CD14-positive monocyte (primary cell): ENCODE measurements around the gene DEAF1. TPM values are rescaled to one million over a fixed set of nuclear protein-coding genes. Genes with fewer than 3 reads are reported as not detected.
A peak's percentile ranks its signal among the peaks of the same experiment; 100 is the strongest.

ENCODE experiments used
- DNase-seq, 3 donors: peaks; one replicate each; pipeline ENCODE4 v3.0.0-alpha.2; 2011 to 2022
- H2AFZ ChIP-seq: 2 replicates; pipeline ENCODE4 v1.6.0; 2012; ENCODE audit warnings: mild to moderate bottlenecking, low read depth, low read length, inconsistent platforms; ENCODE audit not compliant: insufficient read depth, poor library complexity, severe bottlenecking
- H3K27ac ChIP-seq, 2 donors: 1 replicate in 1 of 2; 2 replicates in 1 of 2; pipeline ENCODE4 v1.5.1; 2012 to 2013; ENCODE audit warnings: low read length in 2 of 2, control low read depth in 1 of 2, inconsistent platforms in 1 of 2, low read depth in 1 of 2, mild to moderate bottlenecking in 1 of 2
- H3K27me3 ChIP-seq, 2 donors: one replicate each; pipeline versions ENCODE4 v1.6.0 to v1.6.1; 2011 to 2013; ENCODE audit warnings: low read length in 2 of 2; ENCODE audit not compliant: control insufficient read depth in 2 of 2, insufficient read depth in 2 of 2
- H3K36me3 ChIP-seq, 2 donors: replicated peaks in 1 of 2; 1 replicate in 1 of 2; 2 replicates in 1 of 2; pipeline versions ENCODE4 v1.5.1 to v1.6.1; 2012 to 2013; ENCODE audit warnings: low read length in 2 of 2, control low read depth in 1 of 2, inconsistent platforms in 1 of 2, mild to moderate bottlenecking in 1 of 2; ENCODE audit not compliant: insufficient read depth in 2 of 2, control insufficient read depth in 1 of 2
- H3K4me1 ChIP-seq, 2 donors: 1 replicate in 1 of 2; 2 replicates in 1 of 2; pipeline versions ENCODE4 v1.5.1 to v1.6.1; 2012 to 2013; ENCODE audit warnings: low read length in 2 of 2, control low read depth in 1 of 2, inconsistent platforms in 1 of 2, mild to moderate bottlenecking in 1 of 2, moderate library complexity in 1 of 2; ENCODE audit not compliant: insufficient read depth in 2 of 2, control insufficient read depth in 1 of 2
- H3K4me2 ChIP-seq: replicated peaks from 2 replicates; pipeline ENCODE3; 2012; ENCODE audit warnings: low read length, moderate library complexity, mild to moderate bottlenecking; ENCODE audit not compliant: poor library complexity, severe bottlenecking; ENCODE audit errors: extremely low read depth
- H3K4me3 ChIP-seq, 3 experiments: fragments of 200-600 bp in 1 of 3; sonication (generic) in 1 of 3; replicated peaks in 1 of 3; 1 replicate in 2 of 3; 2 replicates in 1 of 3; pipeline ENCODE4 v1.5.1; 2011 to 2013; ENCODE audit warnings: low read length in 3 of 3, mild to moderate bottlenecking in 3 of 3, control low read depth in 2 of 3, low read depth in 2 of 3, inconsistent platforms in 1 of 3, moderate library complexity in 1 of 3
- H3K79me2 ChIP-seq: 2 replicates; pipeline ENCODE4 v1.6.0; 2012; ENCODE audit warnings: mild to moderate bottlenecking, control low read depth, inconsistent platforms, low read length, moderate library complexity; ENCODE audit not compliant: insufficient read depth
- H3K9ac ChIP-seq: 2 replicates; pipeline ENCODE4 v1.6.0; 2017; ENCODE audit warnings: low read length, mild to moderate bottlenecking; ENCODE audit not compliant: insufficient read depth, poor library complexity, severe bottlenecking
- H3K9me3 ChIP-seq, 2 donors: replicated peaks in 1 of 2; 1 replicate in 1 of 2; 2 replicates in 1 of 2; pipeline versions ENCODE4 v1.5.1 to v1.6.1; 2012 to 2013; ENCODE audit warnings: low read length in 2 of 2, control low read depth in 1 of 2; ENCODE audit not compliant: control insufficient read depth in 1 of 2, insufficient read depth in 1 of 2
- H4K20me1 ChIP-seq: 2 replicates; pipeline ENCODE4 v1.6.0; 2012; ENCODE audit warnings: mild to moderate bottlenecking, low read length, control low read depth, moderate library complexity; ENCODE audit not compliant: insufficient read depth
- H3K27ac Mint-ChIP-seq, 7 donors: one replicate each; pipeline ENCODE4 v1.8.0; 2020; ENCODE audit warnings: mild to moderate bottlenecking in 7 of 7, mixed read lengths in 7 of 7, moderate library complexity in 6 of 7, inconsistent platforms in 2 of 7
- H3K27me3 Mint-ChIP-seq, 3 donors: one replicate each; pipeline ENCODE4 v1.8.0; 2021 to 2022; ENCODE audit warnings: low read depth in 3 of 3, mild to moderate bottlenecking in 3 of 3, mixed read lengths in 3 of 3, moderate library complexity in 3 of 3, inconsistent platforms in 1 of 3
- H3K36me3 Mint-ChIP-seq, 2 donors: one replicate each; pipeline ENCODE4 v1.8.0; 2020; ENCODE audit warnings: mixed read lengths in 2 of 2, inconsistent platforms in 1 of 2, mild to moderate bottlenecking in 1 of 2
- H3K4me1 Mint-ChIP-seq: one replicate; pipeline ENCODE4 v1.8.0; 2020; ENCODE audit warnings: mild to moderate bottlenecking, mixed read lengths
- H3K4me3 Mint-ChIP-seq, 2 donors: one replicate each; pipeline ENCODE4 v1.8.0; 2020; ENCODE audit warnings: mild to moderate bottlenecking in 2 of 2, mixed read lengths in 2 of 2, moderate library complexity in 1 of 2
- H3K9me3 Mint-ChIP-seq, 7 donors: one replicate each; pipeline ENCODE4 v1.8.0; 2020 to 2022; ENCODE audit warnings: mixed read lengths in 7 of 7, mild to moderate bottlenecking in 6 of 7, moderate library complexity in 6 of 7, inconsistent platforms in 2 of 7
- CTCF ChIP-seq: fragments of 200-600 bp; IDR thresholded peaks from one replicate; pipeline ENCODE4 v1.8.0; 2022; ENCODE audit warnings: antibody characterized with exemption, mild to moderate bottlenecking
- WGBS: methylation state at CpG from one replicate; pipeline ENCODE4 v1.1.5; 2013; ENCODE audit warnings: missing lambda C conversion rate; ENCODE audit not compliant: insufficient coverage; 5-methylcytosine and 5-hydroxymethylcytosine counted together
- intact Hi-C, 2 donors: fragments of 100-400 bp; cut with micrococcal nuclease; formaldehyde crosslinking; loops; one replicate each; pipeline versions ENCODE4 v1.15.0 to v1.15.1; 2023
- polyA plus RNA-seq, 3 donors: library from polyadenylated mRNA; depleted of rRNA in 1 of 3; unstranded in 2 of 3; stranded (reverse) in 1 of 3; fragments of 300-500 nt in 2 of 3; fragments of >200 nt in 1 of 3; fragmentation: Illumina TruSeq in 2 of 3; gene quantifications; 1 replicate in 2 of 3; 2 replicates in 1 of 3; pipeline ENCODE4 v1.2.3, GENCODE V29; 2012 to 2021

The DEAF1 gene
- polyA plus RNA-seq, 3 donors = 18.0 to 22.3 (median 22.2) TPM

GRCh38 chr11:733072-733471 lies 38.0 kb upstream of the DEAF1 start:
- intact Hi-C loops = no loop called here
- Histone ChIP-seq H3K4me1 (peaks cover 30 to 34% of the 10 kb centered on the region in 2 donors), H3K9me3 (no peaks in the 10 kb centered on the region), H3K79me2 (no peaks in the 10 kb centered on the region), H3K27me3 (peaks cover 0 to 2% of the 10 kb centered on the region in 2 donors), H3K27ac (no peak overlapping the region), H3K4me3 (no peak overlapping the region), H3K4me2 (no peak overlapping the region), H2AFZ (no peak overlapping the region), H3K9ac (no peak overlapping the region), H4K20me1 (no peaks in the 10 kb centered on the region), H3K36me3 (no peaks in the 10 kb centered on the region)
- TF ChIP-seq CTCF = no peak
- no peak overlapping the region for H3K27ac Mint-ChIP-seq
- H3K9me3 Mint-ChIP-seq = peaks cover 0 to 11% (median 0%) of the 10 kb centered on the region in 7 donors
- DNase-seq = no peak
- peaks cover 0 to 2% of the 10 kb centered on the region in 2 donors for H3K36me3 Mint-ChIP-seq
- peaks cover 29% of the 10 kb centered on the region for H3K4me1 Mint-ChIP-seq
- H3K27me3 Mint-ChIP-seq = peaks cover 14 to 23% (median 20%) of the 10 kb centered on the region in 3 donors
- WGBS = 92% methylated on average over 18 of the region's 20 CpGs
- peak overlapping the region in 1 of 2 donors; percentile 0 for H3K4me3 Mint-ChIP-seq

- 34% methylated on average over 6 of the region's 17 CpGs for whole genome bisulfite sequencing
- Histone ChIP-seq H3K27ac (no peak overlapping the region), H3K4me3 (no peak overlapping the region), H3K9me3 (no peaks in the 10 kb centered on the region), H4K20me1 (no peaks in the 10 kb centered on the region), H3K79me2 (no peaks in the 10 kb centered on the region), H3K36me3 (no peaks in the 10 kb centered on the region), H3K4me2 (peak overlapping the region; percentile 15), H3K9ac (peak overlapping the region; percentile 39), H2AFZ (peak overlapping the region; percentile 59), H3K27me3 (peaks cover 8 to 29% of the 10 kb centered on the region in 2 donors), H3K4me1 (peaks cover 30 to 42% of the 10 kb centered on the region in 2 donors)
- TF ChIP-seq CTCF = no peak
- H3K4me3 Mint-ChIP-seq = peak overlapping the region in 1 of 2 donors; percentile 69
- H3K9me3 Mint-ChIP-seq = peaks cover 0 to 7% (median 2%) of the 10 kb centered on the region in 7 donors
- H3K27me3 Mint-ChIP-seq = peaks cover 19 to 38% (median 30%) of the 10 kb centered on the region in 3 donors
- intact Hi-C loops = no loop called here
- DNase-seq = peak in 1 of 3 donors; percentile 8
- no peaks in the 10 kb centered on the region for H3K36me3 Mint-ChIP-seq
- peak overlapping the region in 2 of 7 donors; percentile 47 to 71 for H3K27ac Mint-ChIP-seq
- peaks cover 19% of the 10 kb centered on the region for H3K4me1 Mint-ChIP-seq
These were observed 34.6 kb upstream of the DEAF1 start for GRCh38 chr11:729492-730074.
